ENCODE results near the gene EML6.

The EML6 gene

DNA sequence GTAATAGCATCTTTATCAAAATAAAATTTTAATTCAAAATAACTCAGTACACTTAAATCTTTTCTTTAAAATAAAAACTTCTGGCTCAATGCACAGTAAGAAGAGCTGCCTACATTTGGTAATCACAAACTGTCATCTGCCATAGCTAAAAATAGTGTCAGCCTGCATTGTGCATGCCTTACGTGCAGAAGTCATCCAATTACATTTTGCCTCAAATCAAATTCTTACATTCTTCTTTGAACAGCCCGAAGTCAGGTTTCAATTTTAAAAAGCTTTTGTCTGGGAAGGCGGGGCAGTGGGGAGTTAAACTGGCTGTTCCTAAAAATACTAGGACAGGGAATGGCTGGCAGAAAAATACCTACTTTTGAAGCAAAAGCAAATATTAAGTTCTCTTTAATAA is 275.7 kb downstream of the EML6 start:
- no peak for DNase-seq (ENCODE audit: low read depth in 2 of 2)

DNA sequence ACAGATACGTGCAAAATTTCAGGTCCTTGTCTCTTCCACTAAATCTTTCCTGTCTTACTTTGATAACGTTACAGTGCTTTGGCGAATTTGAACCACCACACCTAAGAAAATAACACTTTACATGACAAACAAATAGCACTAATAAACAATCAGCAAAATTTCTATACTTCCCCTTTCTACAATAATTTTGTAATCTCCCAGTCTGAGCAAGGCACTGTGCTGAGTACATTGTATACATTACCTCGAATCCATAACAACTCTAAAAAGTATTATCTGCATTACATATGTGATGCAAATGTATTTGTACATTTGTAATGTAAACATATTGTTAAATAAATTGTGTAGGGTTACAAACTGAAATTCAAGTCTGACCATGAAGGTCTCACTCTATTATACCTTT is 276.9 kb downstream of the EML6 start:
- DNase-seq (ENCODE audit: low read depth in 2 of 2) = no peak

DNA sequence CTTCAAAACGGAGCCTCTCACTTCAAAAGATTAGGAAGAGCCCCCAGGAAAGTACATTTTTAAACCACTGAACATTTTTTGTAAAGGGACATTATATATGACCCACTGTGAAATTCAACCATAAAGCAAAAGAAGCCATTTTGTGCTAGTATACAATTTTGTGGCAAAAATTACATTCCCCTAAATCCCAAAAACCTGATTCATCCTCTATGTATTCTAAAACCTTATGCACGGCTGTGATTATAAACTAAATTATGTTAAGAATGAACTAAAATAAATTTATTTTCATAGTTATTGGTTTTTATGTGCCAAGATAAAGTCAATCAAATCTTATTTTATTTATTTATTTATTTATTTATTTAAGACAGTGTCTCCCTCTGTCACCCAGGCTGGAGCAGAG is 278.3 kb downstream of the EML6 start:
- no peak for DNase-seq (ENCODE audit: low read depth in 2 of 2)

GRCh38 chr2:55003706-55004639 is 280.5 kb downstream of the EML6 start:
- DNase-seq (ENCODE audit: low read depth in 2 of 2) = no peak

DNA sequence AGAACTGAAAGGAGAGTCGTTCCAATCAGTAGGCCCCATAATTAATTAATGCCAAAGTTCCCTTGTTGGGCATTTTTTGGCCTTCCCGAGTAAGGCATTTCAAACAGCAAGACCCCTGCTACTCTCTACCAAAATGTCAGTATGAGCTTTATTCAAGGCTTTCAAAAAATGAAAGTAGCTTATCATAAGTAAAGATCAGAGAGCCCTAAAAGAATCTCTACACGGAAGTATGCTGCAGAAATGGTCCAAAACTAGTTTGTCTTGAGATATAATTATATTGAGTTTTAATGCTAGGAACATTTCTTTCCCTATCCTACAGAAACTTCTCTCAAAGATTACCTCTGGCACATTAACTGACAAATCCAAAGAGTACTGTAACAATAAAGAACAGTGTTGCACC is 282.8 kb downstream of the EML6 start:
- DNase-seq (ENCODE audit: low read depth in 2 of 2) = no peak

- DNase-seq (ENCODE audit: low read depth in 2 of 2) = no peak
These were observed 286.0 kb downstream of the EML6 start for GRCh38 chr2:55009277-55010060.

DNA sequence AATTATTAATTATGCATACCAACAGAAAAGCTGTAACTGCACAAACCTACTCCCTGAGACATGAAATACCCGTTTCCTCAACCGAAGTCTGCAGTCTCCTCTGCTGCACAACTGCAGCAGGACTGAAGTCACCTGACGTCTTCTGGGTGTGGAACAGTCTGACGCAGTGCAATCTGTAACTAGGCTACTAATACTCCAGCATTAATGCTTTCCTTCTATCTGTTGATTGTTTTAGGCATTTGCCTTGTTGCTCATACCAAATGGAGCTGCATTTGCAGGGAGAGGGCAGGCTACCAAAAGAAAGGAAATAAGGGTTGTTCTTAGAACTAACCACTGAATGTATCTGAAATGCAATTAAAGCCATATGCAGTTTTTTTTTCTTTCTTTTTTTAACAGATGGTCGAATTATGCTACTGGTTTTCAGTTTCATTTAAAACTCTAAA is 286.7 kb downstream of the EML6 start:
- no peak for DNase-seq (ENCODE audit: low read depth in 2 of 2)

GRCh38 chr2:55010915-55011314 is 287.5 kb downstream of the EML6 start:
- DNase-seq (ENCODE audit: low read depth in 2 of 2) = no peak

DNA sequence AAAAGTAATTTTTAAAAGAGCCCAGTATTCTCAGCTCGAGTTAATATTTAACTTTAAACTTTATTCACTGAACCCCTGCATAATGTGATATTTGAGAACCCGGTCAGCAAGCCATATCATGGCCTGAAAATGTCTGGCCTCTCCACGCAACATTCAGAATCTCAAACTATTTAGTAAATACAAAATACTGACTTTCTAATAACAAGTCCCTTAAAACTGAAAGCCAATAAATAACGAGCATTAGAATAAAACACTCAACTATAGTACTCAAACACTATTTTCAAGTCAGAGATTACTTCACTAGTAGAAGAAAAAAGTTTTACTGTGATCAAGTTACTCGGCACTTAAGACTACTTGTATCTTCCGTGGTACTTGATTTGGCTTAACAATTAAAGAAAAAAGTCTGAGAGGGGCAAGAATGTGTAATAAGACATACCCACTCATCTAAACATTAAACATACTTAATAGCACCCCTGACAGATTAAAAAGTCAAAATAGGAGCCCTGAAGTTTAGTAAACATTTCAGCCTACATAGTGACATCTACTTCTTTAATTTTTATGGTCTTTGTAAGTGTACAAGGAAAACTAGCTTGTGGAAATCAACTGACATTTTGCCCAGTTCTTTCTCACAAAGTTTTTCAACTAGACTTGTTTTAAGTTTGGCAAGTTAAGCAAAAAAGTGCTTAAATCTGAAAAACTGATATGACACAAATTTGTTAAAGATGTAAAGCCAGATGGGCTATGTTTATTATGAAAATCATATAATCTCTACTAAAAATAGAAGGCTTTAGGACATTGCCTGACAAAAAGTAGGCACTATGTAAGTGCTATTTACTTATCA is 288.6 kb downstream of the EML6 start:
- no peak for DNase-seq (ENCODE audit: low read depth in 2 of 2)

GRCh38 chr2:55012672-55013484 is 289.4 kb downstream of the EML6 start:
- no peak for DNase-seq (ENCODE audit: low read depth in 2 of 2)

DNA sequence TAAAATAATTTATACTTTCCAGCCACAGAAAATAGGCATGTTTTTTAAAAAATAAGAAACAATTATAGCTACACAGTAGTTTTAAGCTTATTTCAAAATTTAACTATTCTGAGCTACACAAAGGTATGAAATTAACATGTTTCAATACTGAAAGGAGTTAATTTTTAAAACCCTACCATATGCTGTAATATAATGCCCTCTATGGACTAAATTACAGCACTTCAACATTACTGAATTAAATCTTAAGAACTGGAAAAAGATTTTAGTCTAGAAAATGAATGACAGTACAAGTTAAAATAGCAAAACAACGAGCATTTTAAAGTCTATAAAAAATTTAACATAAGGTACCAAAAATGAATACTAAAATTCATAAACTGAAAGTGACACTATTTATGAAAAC is 290.5 kb downstream of the EML6 start:
- DNase-seq (ENCODE audit: low read depth in 2 of 2) = no peak

- DNase-seq (ENCODE audit: low read depth in 2 of 2) = peak in 1 of 2 donors; percentile 16
These were observed 291.8 kb downstream of the EML6 start for GRCh38 chr2:55014962-55015939.

DNA sequence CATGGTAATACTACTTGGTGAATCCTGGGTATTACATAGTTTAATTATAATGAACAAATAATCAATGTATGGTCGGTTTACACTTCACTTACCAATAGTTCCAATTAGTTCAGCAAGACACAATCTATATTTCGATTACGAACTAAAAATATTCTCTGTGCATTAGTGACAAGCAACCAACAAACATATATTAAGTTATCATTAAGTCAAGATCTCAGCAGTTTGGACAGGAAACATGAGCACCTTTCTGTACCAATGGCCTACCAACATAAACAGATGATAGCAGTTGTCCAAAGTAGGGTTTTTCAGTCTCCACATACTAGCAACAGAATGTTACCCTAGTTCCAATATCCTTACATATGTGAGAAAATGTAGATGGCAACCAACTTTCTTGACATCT is 294.0 kb downstream of the EML6 start:
- DNase-seq (ENCODE audit: low read depth in 2 of 2) = no peak

- DNase-seq (ENCODE audit: low read depth in 2 of 2) = no peak
These were observed 294.4 kb downstream of the EML6 start for GRCh38 chr2:55017880-55018279.

- no peak for DNase-seq (ENCODE audit: low read depth in 2 of 2)
These were observed 295.2 kb downstream of the EML6 start for GRCh38 chr2:55018619-55019018.

GRCh38 chr2:55019526-55020258 is 296.2 kb downstream of the EML6 start:
- no peak for DNase-seq (ENCODE audit: low read depth in 2 of 2)
